H9 (cell line): ENCODE results near the gene GSTK1. TPM values are rescaled to one million over a fixed set of nuclear protein-coding genes. Genes with fewer than 3 reads are reported as not detected.

Source experiments
- DNase-seq: peaks from one replicate; pipeline ENCODE4 v3.0.0-alpha.2; 2017
- H2AFZ ChIP-seq: one replicate; pipeline ENCODE4 v1.6.1; 2013; ENCODE audit warnings: mild to moderate bottlenecking, low read length, control low read depth, moderate library complexity
- H2AK5ac ChIP-seq: 2 replicates; pipeline ENCODE4 v1.6.1; 2013; ENCODE audit warnings: low read length, control low read depth, mixed read lengths; ENCODE audit not compliant: insufficient read length
- H2BK120ac ChIP-seq: one replicate; pipeline ENCODE4 v1.6.1; 2013; ENCODE audit warnings: low read depth, mild to moderate bottlenecking, low read length, control low read depth, inconsistent platforms; ENCODE audit not compliant: poor library complexity, severe bottlenecking
- H2BK12ac ChIP-seq: 2 replicates; pipeline ENCODE4 v1.6.1; 2013; ENCODE audit warnings: low read length, control low read depth, mixed read lengths, low read depth; ENCODE audit not compliant: insufficient read length
- H2BK15ac ChIP-seq: 2 replicates; pipeline ENCODE4 v1.6.1; 2013; ENCODE audit warnings: low read depth, low read length, control low read depth
- H2BK20ac ChIP-seq: one replicate; pipeline ENCODE4 v1.6.1; 2013; ENCODE audit warnings: low read depth, mild to moderate bottlenecking, low read length, control low read depth, inconsistent platforms; ENCODE audit not compliant: poor library complexity, severe bottlenecking
- H2BK5ac ChIP-seq: 2 replicates; pipeline ENCODE4 v1.6.1; 2013; ENCODE audit warnings: low read length, control low read depth, mixed read lengths; ENCODE audit not compliant: insufficient read length
- H3K14ac ChIP-seq: 2 replicates; pipeline ENCODE4 v1.6.1; 2013; ENCODE audit warnings: low read length, control low read depth; ENCODE audit not compliant: insufficient read depth
- H3K18ac ChIP-seq: 2 replicates; pipeline ENCODE4 v1.6.1; 2013; ENCODE audit warnings: low read depth, mild to moderate bottlenecking, mixed read lengths, low read length, control low read depth; ENCODE audit not compliant: insufficient read length
- H3K23ac ChIP-seq: 2 replicates; pipeline ENCODE4 v1.6.1; 2013; ENCODE audit warnings: low read length, control low read depth, mixed read lengths, low read depth; ENCODE audit not compliant: insufficient read length
- H3K23me2 ChIP-seq: 2 replicates; pipeline ENCODE4 v1.6.1; 2013; ENCODE audit warnings: low read depth, mild to moderate bottlenecking, mixed read lengths, low read length, control low read depth; ENCODE audit not compliant: insufficient read length, poor library complexity, severe bottlenecking
- H3K27ac ChIP-seq: 2 replicates; pipeline ENCODE4 v1.5.1; 2013; ENCODE audit warnings: low read length, control low read depth, mixed read lengths, low read depth; ENCODE audit not compliant: insufficient read length
- H3K27me3 ChIP-seq: 2 replicates; pipeline ENCODE4 v1.6.1; 2013; ENCODE audit warnings: low read length, control low read depth, inconsistent platforms; ENCODE audit not compliant: insufficient read depth
- H3K4ac ChIP-seq: 2 replicates; pipeline ENCODE4 v1.6.1; 2013; ENCODE audit warnings: low read depth, mild to moderate bottlenecking, control low read depth, inconsistent platforms, low read length, moderate library complexity
- H3K4me1 ChIP-seq: 2 replicates; pipeline ENCODE4 v1.6.1; 2013; ENCODE audit warnings: low read length, control low read depth, inconsistent platforms; ENCODE audit not compliant: insufficient read depth
- H3K4me2 ChIP-seq: 2 replicates; pipeline ENCODE4 v1.6.1; 2013; ENCODE audit warnings: low read length, control low read depth, mixed read lengths; ENCODE audit not compliant: insufficient read length, insufficient read depth
- H3K56ac ChIP-seq: 2 replicates; pipeline ENCODE4 v1.6.1; 2013; ENCODE audit warnings: low read depth, mild to moderate bottlenecking, mixed read lengths, low read length, control low read depth; ENCODE audit not compliant: insufficient read length
- H3K79me1 ChIP-seq: 2 replicates; pipeline ENCODE4 v1.6.1; 2013; ENCODE audit warnings: low read depth, mild to moderate bottlenecking, moderate library complexity, low read length, control low read depth, inconsistent platforms; ENCODE audit not compliant: insufficient read depth, poor library complexity, severe bottlenecking
- H3K79me2 ChIP-seq: 2 replicates; pipeline ENCODE4 v1.6.1; 2013; ENCODE audit warnings: low read length, control low read depth, inconsistent platforms; ENCODE audit not compliant: insufficient read depth
- H3K9ac ChIP-seq: 2 replicates; pipeline ENCODE4 v1.6.1; 2013; ENCODE audit warnings: low read length, control low read depth, mixed read lengths; ENCODE audit not compliant: insufficient read length; ENCODE audit errors: extremely low read depth
- H3K9me3 ChIP-seq: one replicate; pipeline ENCODE4 v1.6.1; 2013; ENCODE audit warnings: low read depth, low read length, inconsistent platforms; ENCODE audit not compliant: control insufficient read depth
- H3T11ph ChIP-seq: one replicate; pipeline ENCODE4 v1.6.1; 2013; ENCODE audit warnings: mild to moderate bottlenecking, low read length, control low read depth, inconsistent platforms
- H4K20me1 ChIP-seq: one replicate; pipeline ENCODE4 v1.6.1; 2013; ENCODE audit not compliant: control insufficient read depth, insufficient read length, insufficient read depth
- H4K5ac ChIP-seq: 2 replicates; pipeline ENCODE4 v1.6.1; 2013; ENCODE audit warnings: low read depth, mild to moderate bottlenecking, mixed read lengths, low read length, control low read depth; ENCODE audit not compliant: insufficient read length
- H4K8ac ChIP-seq: replicated peaks from 2 replicates; pipeline ENCODE4 v1.6.1; 2013; ENCODE audit warnings: low read length, control low read depth, mixed read lengths, low read depth; ENCODE audit not compliant: insufficient read length
- H4K91ac ChIP-seq: 2 replicates; pipeline ENCODE4 v1.6.1; 2013; ENCODE audit warnings: low read depth, mild to moderate bottlenecking, moderate library complexity, mixed read lengths, low read length, control low read depth; ENCODE audit not compliant: insufficient read length
- H3K27ac Mint-ChIP-seq, 3 experiments: 2 replicates in 2 of 3; 3 replicates in 1 of 3; pipeline ENCODE4 v1.8.0; 2020 to 2021; ENCODE audit warnings: mixed read lengths in 3 of 3, mild to moderate bottlenecking in 1 of 3, moderate library complexity in 1 of 3
- H3K27me3 Mint-ChIP-seq: 2 replicates; pipeline ENCODE4 v1.8.0; 2021; ENCODE audit warnings: low read depth, mild to moderate bottlenecking, moderate library complexity, mixed read lengths
- H3K36me3 Mint-ChIP-seq, 3 experiments: 2 replicates in 2 of 3; 3 replicates in 1 of 3; pipeline ENCODE4 v1.8.0; 2020 to 2021; ENCODE audit warnings: low read depth in 3 of 3, mixed read lengths in 3 of 3; ENCODE audit not compliant: insufficient read depth in 1 of 3
- H3K4me1 Mint-ChIP-seq, 2 experiments: 2 replicates each; pipeline ENCODE4 v1.8.0; 2020; ENCODE audit warnings: mixed read lengths in 2 of 2
- H3K4me3 Mint-ChIP-seq, 2 experiments: 2 replicates in 1 of 2; 3 replicates in 1 of 2; pipeline ENCODE4 v1.8.0; 2020 to 2021; ENCODE audit warnings: mild to moderate bottlenecking in 2 of 2, mixed read lengths in 2 of 2, moderate library complexity in 1 of 2
- H3K9me3 Mint-ChIP-seq, 2 experiments: 2 replicates in 1 of 2; 3 replicates in 1 of 2; pipeline ENCODE4 v1.8.0; 2020; ENCODE audit warnings: mild to moderate bottlenecking in 2 of 2, mixed read lengths in 2 of 2, moderate library complexity in 1 of 2
- WGBS: extraction: QIAGEN DNeasy Blood & Tissue Kit; methylation state at CpG from one replicate; pipeline ENCODE4 v1.1.7; 2013; ENCODE audit warnings: missing lambda C conversion rate, low lambda C conversion rate, mixed read lengths; ENCODE audit not compliant: insufficient read length; ENCODE audit errors: extremely low coverage; 5-methylcytosine and 5-hydroxymethylcytosine counted together
- total RNA-seq: library from RNA; stranded (reverse); gene quantifications from 2 replicates; pipeline ENCODE4 v1.2.1, GENCODE V29; 2021
- TF ChIP-seq, protein P1 (sequence below): fragments of 200-600 bp; sonication (generic); conservative IDR thresholded peaks from 3 replicates; pipeline ENCODE4 v1.8.0; 2021; ENCODE audit warnings: antibody characterized with exemption, mild to moderate bottlenecking

The GSTK1 gene
- total RNA-seq, 1 experiment from 2014 or later = 36.1 TPM

DNA sequence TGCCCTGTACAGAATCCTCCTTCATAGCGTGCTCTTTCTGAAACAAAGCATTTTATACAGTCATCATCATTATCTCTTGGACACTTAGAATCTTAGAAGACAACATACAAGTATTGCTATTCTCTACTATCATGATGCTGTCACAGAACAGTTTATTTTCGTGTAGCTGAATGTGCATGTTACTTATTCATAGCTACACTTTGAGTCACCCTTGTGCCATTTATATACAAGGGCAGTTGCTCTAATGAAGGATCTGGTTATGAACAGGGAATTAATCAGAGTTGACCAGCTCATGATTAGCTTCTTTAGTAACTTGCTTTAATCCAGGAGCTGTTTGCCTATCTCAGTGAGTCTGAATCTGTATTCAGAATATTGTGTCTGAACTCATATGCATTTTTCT is 36.1 kb downstream of the GSTK1 start:
- H3K27me3 Mint-ChIP-seq = no peaks in the 10 kb centered on the region; the same call in 1 of the 2 replicates
- Histone ChIP-seq H3K9me3 (no peaks in the 10 kb centered on the region), H3K9ac (no peak overlapping the region), H2BK12ac (no peak overlapping the region), H3K79me2 (0 out of 2 replicates have a peak, but pooled peaks cover 2% of the 10 kb centered on the region), H2AK5ac (no peak overlapping the region), H4K91ac (no peak overlapping the region), H3K4me2 (no peak overlapping the region), H2AFZ (no peak overlapping the region), H3K27ac (no peak overlapping the region), H4K20me1 (no peaks in the 10 kb centered on the region), H3K23ac (no peak overlapping the region), H4K5ac (no peak overlapping the region), H3K56ac (no peak overlapping the region), H3T11ph (no peak overlapping the region), H4K8ac (no peak overlapping the region), H3K4me1 (no peaks in the 10 kb centered on the region), H2BK20ac (no peak overlapping the region), H3K27me3 (no peaks in the 10 kb centered on the region), H2BK120ac (no peak overlapping the region), H2BK5ac (no peak overlapping the region), H3K14ac (no peak overlapping the region), H3K4ac (no peak overlapping the region), H3K23me2 (no peaks in the 10 kb centered on the region), H2BK15ac (no peak overlapping the region), H3K79me1 (no peaks in the 10 kb centered on the region), H3K18ac (no peak overlapping the region)
- no peak overlapping the region; a peak in 1 of 7 replicates for H3K27ac Mint-ChIP-seq
- H3K4me3 Mint-ChIP-seq = no peak overlapping the region
- no peak for DNase-seq
- TF ChIP-seq, protein P1, sequence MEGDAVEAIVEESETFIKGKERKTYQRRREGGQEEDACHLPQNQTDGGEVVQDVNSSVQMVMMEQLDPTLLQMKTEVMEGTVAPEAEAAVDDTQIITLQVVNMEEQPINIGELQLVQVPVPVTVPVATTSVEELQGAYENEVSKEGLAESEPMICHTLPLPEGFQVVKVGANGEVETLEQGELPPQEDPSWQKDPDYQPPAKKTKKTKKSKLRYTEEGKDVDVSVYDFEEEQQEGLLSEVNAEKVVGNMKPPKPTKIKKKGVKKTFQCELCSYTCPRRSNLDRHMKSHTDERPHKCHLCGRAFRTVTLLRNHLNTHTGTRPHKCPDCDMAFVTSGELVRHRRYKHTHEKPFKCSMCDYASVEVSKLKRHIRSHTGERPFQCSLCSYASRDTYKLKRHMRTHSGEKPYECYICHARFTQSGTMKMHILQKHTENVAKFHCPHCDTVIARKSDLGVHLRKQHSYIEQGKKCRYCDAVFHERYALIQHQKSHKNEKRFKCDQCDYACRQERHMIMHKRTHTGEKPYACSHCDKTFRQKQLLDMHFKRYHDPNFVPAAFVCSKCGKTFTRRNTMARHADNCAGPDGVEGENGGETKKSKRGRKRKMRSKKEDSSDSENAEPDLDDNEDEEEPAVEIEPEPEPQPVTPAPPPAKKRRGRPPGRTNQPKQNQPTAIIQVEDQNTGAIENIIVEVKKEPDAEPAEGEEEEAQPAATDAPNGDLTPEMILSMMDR = no peak
- H3K4me1 Mint-ChIP-seq = no peaks in the 10 kb centered on the region
- no peaks in the 10 kb centered on the region for H3K9me3 Mint-ChIP-seq
- WGBS = no CpG with 5 or more reads among the region's 2 CpGs
- H3K36me3 Mint-ChIP-seq = peaks cover 68 to 94% (median 93%) of the 10 kb centered on the region in 3 experiments
